GM06990 (cell line): ENCODE measurements around the gene BRD3.

Experiments used
- DNase-seq: peaks from one replicate; pipeline ENCODE4 v3.0.0-alpha.2; 2011; ENCODE audit not compliant: insufficient read length; ENCODE audit errors: extremely low read depth
- H3K27me3 ChIP-seq: replicated peaks from 2 replicates; pipeline ENCODE4 v1.6.0; 2011; ENCODE audit warnings: low read length; ENCODE audit not compliant: control insufficient read depth, insufficient read depth
- H3K36me3 ChIP-seq: 2 replicates; pipeline ENCODE4 v1.5.1; 2011; ENCODE audit warnings: low read length; ENCODE audit not compliant: control insufficient read depth, insufficient read depth
- H3K4me3 ChIP-seq: replicated peaks from 2 replicates; pipeline ENCODE4 v1.5.1; 2011; ENCODE audit warnings: low read depth, mild to moderate bottlenecking, control low read depth, low read length
- CTCF ChIP-seq: IDR thresholded peaks from 2 replicates; pipeline ENCODE4 v1.5.1; 2011; ENCODE audit warnings: low read length, control low read depth, mild to moderate bottlenecking, inconsistent platforms; ENCODE audit not compliant: insufficient read depth, poor library complexity, severe bottlenecking

Gene BRD3

GRCh38 chr9:133986061-133986460 is 81.8 kb downstream of the BRD3 start:
- TF ChIP-seq CTCF, result no peak
- Histone ChIP-seq H3K4me3 (no peak overlapping the region), H3K36me3 (peaks cover 3% of the 10 kb centered on the region), H3K27me3 (no peaks in the 10 kb centered on the region)
- no peak for DNase-seq

- Histone ChIP-seq H3K27me3 (no peaks in the 10 kb centered on the region), H3K36me3 (peaks cover 3% of the 10 kb centered on the region), H3K4me3 (no peak overlapping the region)
- TF ChIP-seq CTCF, result no peak
- DNase-seq, result no peak
Observed at GRCh38 chr9:133982971-133983720, 84.7 kb downstream of the BRD3 start.

- no peak for TF ChIP-seq CTCF
- peaks cover 4% of the 10 kb centered on the region for H3K36me3 ChIP-seq
- no peak for DNase-seq
- H3K4me3 ChIP-seq, result no peak overlapping the region
- H3K27me3 ChIP-seq, result no peaks in the 10 kb centered on the region
Observed at GRCh38 chr9:133981958-133982681, 85.7 kb downstream of the BRD3 start.

DNA sequence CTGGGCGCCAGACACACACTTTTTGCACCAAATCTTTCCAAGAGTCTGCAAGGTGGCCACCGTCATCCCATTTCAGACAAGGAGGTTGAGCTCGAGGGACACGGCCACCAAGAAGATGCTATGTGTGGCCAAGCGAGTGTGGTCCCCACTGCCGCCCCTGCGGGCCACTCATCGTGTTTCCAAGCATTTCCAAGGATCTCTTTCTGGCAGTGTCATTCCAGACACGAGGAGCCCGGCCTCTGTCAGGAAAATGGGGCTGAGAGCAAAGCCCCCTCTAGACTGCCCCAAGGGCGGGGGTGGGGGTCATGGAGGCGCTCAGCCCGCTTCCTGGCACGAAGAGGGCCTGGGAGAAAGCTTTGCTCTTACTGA is 86.3 kb downstream of the BRD3 start:
- H3K4me3 ChIP-seq, result no peak overlapping the region
- no peak for DNase-seq
- H3K27me3 ChIP-seq, result no peaks in the 10 kb centered on the region
- no peak for TF ChIP-seq CTCF
- H3K36me3 ChIP-seq, result peaks cover 4% of the 10 kb centered on the region

- Histone ChIP-seq H3K36me3 (peaks cover 1% of the 10 kb centered on the region), H3K4me3 (no peak overlapping the region), H3K27me3 (no peaks in the 10 kb centered on the region)
- no peak for TF ChIP-seq CTCF
- DNase-seq, result no peak
Observed at GRCh38 chr9:133980864-133981588, 86.8 kb downstream of the BRD3 start.
